ENCODE measurements around the gene PEX14.
"Not testable (repeated sequence)": the region's sequence is repeated elsewhere in the genome, so short reads cannot be mapped to it uniquely, and the experiment has no call there.

The PEX14 gene

DNA sequence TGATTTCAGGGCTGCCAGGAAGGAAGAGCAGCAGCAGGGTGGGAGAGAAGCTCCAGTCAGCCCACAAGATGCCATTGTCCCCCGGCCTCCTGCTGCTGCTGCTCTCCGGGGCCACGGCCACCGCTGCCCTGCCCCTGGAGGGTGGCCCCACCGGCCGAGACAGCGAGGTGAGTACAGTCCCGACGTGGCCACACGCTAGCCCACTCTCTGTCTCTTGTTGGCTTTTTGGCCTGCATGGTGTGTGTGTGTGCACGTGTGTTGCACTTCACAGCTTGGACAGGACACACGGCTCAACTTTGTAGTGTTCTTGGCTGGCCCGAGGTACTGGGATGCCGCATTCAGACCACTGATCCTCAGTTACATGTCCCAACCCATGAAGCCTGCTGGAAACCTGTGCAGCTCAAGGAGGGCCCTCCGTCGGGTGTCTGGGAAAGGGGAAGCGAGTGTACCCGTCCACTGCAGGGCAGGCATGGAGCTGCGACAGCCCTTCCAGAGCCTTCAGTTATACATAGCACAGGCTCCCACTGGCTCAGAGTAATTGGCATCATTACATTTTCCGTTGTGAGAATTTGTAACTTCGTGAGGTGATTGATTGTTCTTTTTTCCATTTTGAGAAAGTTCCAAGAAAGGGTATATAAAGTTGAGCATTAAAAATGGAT, 24.5 kb upstream of the PEX14 start:
- no peaks in the 10 kb centered on the region for H3K4me1 ChIP-seq
- TF ChIP-seq, protein P1, sequence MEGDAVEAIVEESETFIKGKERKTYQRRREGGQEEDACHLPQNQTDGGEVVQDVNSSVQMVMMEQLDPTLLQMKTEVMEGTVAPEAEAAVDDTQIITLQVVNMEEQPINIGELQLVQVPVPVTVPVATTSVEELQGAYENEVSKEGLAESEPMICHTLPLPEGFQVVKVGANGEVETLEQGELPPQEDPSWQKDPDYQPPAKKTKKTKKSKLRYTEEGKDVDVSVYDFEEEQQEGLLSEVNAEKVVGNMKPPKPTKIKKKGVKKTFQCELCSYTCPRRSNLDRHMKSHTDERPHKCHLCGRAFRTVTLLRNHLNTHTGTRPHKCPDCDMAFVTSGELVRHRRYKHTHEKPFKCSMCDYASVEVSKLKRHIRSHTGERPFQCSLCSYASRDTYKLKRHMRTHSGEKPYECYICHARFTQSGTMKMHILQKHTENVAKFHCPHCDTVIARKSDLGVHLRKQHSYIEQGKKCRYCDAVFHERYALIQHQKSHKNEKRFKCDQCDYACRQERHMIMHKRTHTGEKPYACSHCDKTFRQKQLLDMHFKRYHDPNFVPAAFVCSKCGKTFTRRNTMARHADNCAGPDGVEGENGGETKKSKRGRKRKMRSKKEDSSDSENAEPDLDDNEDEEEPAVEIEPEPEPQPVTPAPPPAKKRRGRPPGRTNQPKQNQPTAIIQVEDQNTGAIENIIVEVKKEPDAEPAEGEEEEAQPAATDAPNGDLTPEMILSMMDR (IDR thresholded peaks at IDR 0.05; ENCODE audit: low read depth, low read length): no peak
- no peaks in the 10 kb centered on the region for H3K27me3 ChIP-seq
- H3K36me3 ChIP-seq: no peaks in the 10 kb centered on the region
- no peak for DNase-seq
- no peak overlapping the region for H3K4me3 ChIP-seq (ENCODE audit: low read depth, low read length)
- no peaks in the 10 kb centered on the region for H3K9me3 ChIP-seq

DNA sequence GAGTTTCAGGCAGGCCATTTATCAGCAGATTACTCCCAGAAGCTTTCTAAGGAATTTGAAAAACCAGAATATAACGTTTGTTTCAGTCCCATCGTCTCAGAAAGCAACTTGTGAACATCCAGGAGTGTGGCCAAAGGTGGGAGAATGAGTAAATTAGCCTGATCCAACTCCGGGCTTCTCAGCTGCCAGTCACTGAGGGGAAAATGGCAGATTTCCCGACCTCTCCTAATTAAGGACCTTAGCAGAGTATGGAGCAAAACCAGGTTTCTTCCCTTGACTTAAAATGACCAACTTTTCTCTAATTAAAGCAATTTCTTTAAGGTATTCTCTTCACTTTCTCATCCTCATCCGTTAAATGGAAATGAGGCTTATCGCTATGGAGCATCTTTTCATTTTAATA, 23.9 kb upstream of the PEX14 start:
- no peaks in the 10 kb centered on the region for H3K27me3 ChIP-seq
- H3K4me1 ChIP-seq: no peaks in the 10 kb centered on the region
- TF ChIP-seq, protein P1 (IDR thresholded peaks at IDR 0.05; ENCODE audit: low read depth, low read length): no peak
- no peak for DNase-seq
- no peak overlapping the region for H3K4me3 ChIP-seq (ENCODE audit: low read depth, low read length)
- no peaks in the 10 kb centered on the region for H3K9me3 ChIP-seq
- H3K36me3 ChIP-seq: no peaks in the 10 kb centered on the region

DNA sequence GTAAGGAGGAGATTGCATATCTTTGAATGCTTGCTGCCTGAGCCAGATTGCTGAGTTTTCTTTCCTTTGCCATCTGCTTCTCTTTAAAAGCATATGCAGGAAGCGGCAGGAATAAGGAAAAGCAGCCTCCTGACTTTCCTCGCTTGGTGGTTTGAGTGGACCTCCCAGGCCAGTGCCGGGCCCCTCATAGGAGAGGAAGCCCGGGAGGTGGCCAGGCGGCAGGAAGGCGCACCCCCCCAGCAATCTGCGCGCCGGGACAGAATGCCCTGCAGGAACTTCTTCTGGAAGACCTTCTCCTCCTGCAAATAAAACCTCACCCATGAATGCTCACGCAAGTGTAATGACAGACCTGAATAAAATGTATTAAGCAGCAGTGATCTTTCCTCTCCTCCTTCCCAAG, 23.5 kb upstream of the PEX14 start:
- H3K36me3 ChIP-seq: no peaks in the 10 kb centered on the region
- no peaks in the 10 kb centered on the region for H3K9me3 ChIP-seq
- H3K4me3 ChIP-seq (ENCODE audit: low read depth, low read length): no peak overlapping the region
- DNase-seq: no peak
- no peaks in the 10 kb centered on the region for H3K4me1 ChIP-seq
- TF ChIP-seq, protein P1 (IDR thresholded peaks at IDR 0.05; ENCODE audit: low read depth, low read length): no peak
- H3K27me3 ChIP-seq: no peaks in the 10 kb centered on the region

DNA sequence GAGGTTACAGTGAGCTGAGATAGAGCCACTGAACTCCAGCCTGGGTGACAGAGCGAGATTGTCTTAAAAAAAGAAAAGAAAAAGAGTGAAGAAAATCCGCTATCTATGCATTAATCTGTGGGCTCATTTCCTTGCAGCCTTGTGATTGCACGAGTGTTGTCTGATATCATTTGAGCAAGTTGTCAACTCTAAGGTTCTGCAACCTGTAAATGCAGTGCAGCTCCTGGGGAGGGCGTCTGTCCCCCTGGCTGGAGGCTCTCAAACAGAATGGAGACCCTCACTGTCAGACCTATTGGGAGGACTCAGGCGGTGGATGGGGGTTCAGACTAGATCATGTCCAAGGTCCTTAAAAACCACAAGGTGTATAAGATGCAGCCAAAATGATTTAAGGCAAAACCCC, 18.7 kb upstream of the PEX14 start:
- H3K36me3 ChIP-seq: no peaks in the 10 kb centered on the region
- TF ChIP-seq, protein P1 (IDR thresholded peaks at IDR 0.05; ENCODE audit: low read depth, low read length): no peak
- no peak overlapping the region for H3K4me3 ChIP-seq (ENCODE audit: low read depth, low read length)
- no peaks in the 10 kb centered on the region for H3K4me1 ChIP-seq
- H3K27me3 ChIP-seq: no peaks in the 10 kb centered on the region
- DNase-seq: no peak
- H3K9me3 ChIP-seq: no peaks in the 10 kb centered on the region

DNA sequence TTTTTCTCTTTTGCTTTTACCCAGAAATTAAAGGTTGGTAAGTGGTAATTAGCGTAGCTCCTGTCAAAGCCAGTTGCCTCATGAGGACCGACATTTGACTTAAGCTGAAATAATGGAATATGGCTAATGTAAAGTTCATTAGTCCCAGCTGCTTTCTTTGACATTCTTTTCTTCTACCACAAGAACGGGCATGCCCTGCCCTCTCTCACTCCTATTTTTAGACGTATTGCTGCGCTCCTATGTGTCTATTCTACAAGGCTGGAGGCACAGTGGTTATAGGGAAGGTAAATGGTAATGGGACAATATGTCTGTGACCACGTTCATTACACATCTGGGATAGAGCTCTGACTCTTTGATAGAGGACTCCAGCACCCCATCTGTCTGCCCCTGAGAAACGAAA, 18.1 kb upstream of the PEX14 start:
- TF ChIP-seq, protein P1 (IDR thresholded peaks at IDR 0.05; ENCODE audit: low read depth, low read length): no peak
- Histone ChIP-seq H3K9me3 (no peaks in the 10 kb centered on the region), H3K4me1 (no peaks in the 10 kb centered on the region)

DNA sequence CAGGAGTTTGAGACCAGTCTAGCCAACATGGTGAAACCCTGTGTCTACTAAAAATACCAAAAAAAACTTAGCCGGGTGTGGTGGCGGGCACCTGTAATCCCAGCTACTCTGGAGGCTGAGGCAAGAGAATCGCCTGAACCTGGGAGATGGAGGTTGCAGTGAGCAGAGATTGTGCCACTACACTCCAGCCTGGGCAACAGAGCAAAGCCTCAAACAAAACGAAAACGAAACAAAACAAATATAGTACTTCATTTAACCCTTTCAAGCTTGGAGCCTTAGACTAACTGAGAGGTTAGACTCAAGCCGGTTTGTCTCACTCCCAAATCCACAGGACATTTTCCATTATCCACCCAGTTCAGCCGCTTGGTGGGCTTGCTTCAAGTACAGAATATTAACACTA, 17.3 kb upstream of the PEX14 start:
- not testable (repeated sequence) for H3K9me3 ChIP-seq; H3K4me3 ChIP-seq (ENCODE audit: low read depth, low read length); H3K36me3 ChIP-seq; H3K4me1 ChIP-seq; DNase-seq; H3K27me3 ChIP-seq

More for the DNA sequence above, 18.1 kb upstream of the PEX14 start:
- Histone ChIP-seq H3K36me3 (no peaks in the 10 kb centered on the region), H3K4me3 (ENCODE audit: low read depth, low read length) (no peak overlapping the region), H3K27me3 (no peaks in the 10 kb centered on the region)
- DNase-seq: no peak
